Activated CD8-positive, alpha-beta memory T cell treated with anti-CD3 and anti-CD28 coated beads, Interleukin-2, amount 50 U/mL, for 48 hours (primary cell): ENCODE results near the gene CETP.
"Not testable (repeated sequence)": the region's sequence is repeated elsewhere in the genome, so short reads cannot be mapped to it uniquely, and the experiment has no call there.

ENCODE experiments used
- DNase-seq: peaks from one replicate; pipeline ENCODE4 v3.0.0-alpha.2; 2020

CETP gene

DNA sequence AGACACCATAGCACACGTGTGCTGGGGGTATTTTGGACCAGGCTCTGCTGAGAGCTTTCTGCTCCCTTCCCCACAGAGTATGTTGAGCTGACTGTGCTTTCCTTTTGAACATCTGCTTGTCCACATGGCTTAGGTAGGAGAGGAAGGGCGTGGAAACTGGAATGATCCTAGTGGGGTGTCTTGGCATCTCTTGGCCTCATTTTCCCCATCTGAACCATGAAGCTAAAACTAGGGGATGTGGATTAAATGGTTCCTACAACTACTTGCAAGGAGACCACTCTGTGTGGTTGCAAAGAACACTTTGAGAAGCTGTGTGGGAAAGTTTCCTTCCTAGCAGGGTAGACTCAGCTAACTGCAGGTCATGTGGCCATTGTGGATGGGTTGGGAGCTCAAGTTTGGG is 20.9 kb downstream of the CETP start:
- no peak for DNase-seq

- DNase-seq: no peak
These were observed 21.5 kb downstream of the CETP start for GRCh38 chr16:56983211-56983751.

- DNase-seq: no peak
These were observed 22.9 kb downstream of the CETP start for GRCh38 chr16:56984639-56985038.

DNA sequence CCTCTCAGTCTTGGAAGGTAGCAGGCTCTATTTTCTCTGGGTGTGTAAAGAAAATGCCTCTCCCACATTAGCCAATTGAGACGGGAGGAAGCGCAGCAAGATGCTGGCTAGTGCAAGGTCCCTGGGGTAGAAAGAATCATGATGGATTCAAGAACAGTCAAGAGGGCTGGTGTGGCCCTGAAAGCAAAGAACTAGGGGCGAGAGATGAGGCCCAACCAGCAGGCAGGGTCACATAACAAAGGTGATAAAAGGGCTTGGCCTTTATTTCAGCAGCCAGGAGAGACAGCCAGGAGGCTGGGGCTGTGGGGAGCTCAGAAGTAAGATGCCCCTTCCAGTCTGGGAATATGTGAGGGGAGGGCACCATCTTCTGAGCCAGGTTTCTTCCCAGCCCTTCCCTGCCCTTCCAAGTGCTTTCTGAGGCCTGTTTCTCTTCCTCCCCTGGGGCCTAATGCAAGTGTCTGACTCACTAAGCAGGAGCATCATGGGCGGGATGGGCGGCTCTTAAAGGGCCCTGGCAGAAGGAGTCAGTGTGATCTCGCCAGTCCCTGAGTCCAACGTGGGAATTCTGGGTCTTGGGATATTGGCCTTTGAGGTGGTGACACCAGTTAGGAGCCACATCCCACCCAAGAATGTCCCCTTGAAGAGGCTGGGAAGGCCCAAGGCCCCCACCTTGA is 23.7 kb downstream of the CETP start:
- no peak for DNase-seq

GRCh38 chr16:56985962-56986360 is 24.2 kb downstream of the CETP start:
- DNase-seq: no peak

DNA sequence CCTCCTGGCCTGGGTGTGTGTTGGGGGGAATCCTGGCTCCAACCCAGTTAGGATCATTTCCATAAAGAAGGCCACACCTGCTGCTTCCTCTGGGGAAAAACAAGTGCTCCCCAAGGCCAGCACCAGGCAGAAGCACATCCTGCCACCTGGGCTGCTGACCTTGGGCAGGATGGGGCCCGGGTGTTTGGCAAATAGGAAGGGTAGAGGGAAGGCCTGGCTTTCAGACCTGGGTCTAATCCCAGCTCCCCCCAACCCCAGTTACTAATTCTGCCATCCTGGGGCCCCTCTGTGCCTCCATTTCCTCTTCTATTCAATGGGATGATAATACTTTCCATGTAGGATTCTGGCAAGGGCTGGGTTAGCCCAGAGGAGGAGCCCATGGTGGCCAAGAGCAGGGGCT is 24.6 kb downstream of the CETP start:
- DNase-seq: no peak

DNA sequence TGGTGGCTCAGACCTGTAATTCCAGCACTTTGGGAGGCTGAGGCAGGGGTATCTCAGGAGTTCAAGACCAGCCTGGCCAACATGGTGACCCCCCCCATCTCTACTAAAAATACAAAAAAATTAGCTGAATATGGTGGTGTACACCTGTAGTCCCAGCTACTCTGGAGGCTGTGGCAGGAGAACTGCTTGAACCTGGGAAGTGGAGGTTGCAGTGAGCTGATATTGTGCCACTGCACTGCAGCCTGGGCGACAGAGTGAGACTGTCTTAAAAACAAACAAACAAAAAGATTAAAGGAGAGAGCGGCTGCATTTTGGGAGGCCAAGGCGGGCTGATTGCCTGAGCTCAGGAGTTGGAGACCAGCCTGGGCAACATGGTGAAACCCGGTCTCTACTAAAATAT is 25.2 kb downstream of the CETP start:
- DNase-seq: not testable (repeated sequence)

- no peak for DNase-seq
These were observed 25.9 kb downstream of the CETP start for GRCh38 chr16:56987692-56988091.

GRCh38 chr16:56988161-56988947 is 26.6 kb downstream of the CETP start:
- DNase-seq: no peak

DNA sequence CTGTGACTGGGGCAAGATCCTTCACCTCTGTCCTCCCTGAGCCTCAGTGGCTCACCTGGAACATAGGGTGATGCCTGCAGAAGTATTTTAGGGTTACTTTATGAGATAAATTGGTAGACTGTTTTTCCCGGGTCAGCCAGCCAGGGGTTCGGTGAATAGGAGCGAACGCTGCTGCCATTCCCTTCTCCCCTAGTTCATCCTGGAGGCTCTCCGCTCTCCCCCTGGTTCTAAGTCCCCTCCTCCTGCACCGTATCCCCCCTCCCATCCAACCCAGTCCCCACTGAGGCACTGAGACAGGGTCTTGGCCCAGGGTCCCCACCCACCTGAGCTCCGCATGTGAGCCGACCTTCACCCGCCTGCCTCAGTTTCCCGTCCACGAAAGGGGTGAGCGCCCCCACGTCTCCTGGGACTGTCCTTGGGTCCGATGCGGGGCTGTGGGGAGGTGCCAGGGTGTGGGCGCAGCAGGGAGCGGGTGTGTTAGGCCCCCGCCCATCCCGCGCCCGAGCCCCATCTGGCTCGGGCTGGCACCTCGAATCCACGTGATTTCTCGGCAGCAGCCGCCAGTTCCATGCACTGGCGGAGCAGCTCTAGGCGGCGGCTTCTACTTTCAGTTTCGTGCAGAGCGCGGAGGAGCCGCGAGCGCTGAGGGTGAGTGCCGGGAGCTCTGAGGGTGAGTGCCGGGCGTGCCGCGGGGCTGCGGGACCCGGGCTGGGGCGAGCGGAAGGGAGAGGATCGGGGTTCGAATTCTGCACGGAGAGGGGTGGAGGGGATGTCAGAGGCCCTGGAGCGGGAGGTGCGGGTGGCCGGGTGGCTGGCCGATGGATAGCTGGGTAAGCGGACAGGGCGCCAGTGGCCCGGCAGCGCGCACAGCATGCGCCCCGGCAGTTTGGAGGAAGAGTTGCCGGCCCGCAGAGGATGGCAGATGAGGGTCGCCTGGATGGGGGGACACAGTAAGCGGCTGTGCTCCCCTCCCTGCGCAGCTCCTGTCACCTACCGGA is 27.5 kb downstream of the CETP start, which contains the start of gene NLRC5:
Gene NLRC5, plus strand, starts transcription at position 610 of the 998 bp plus-strand sequence. CDS start 31,156 bp downstream, outside the sequence.
- peak; percentile 97 for DNase-seq

DNA sequence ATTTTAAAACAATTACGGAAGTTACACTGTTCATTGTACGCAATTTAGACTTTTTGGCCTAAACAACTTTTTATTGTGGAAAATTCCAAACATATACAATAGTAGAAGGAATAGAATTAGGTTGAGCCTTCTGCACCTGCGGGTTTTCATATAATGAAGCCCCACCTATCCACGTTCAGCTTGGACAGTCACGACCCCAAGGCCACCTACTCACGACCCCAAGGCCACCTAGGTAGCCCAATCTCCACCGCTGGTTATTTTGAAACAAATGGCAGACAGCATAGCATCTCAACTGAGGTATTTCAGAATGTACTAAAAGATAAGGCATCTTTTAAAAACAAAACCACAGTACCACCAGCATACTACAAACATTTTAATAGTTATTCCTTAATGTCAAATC is 28.2 kb downstream of the CETP start:
- no peak for DNase-seq

- DNase-seq: no peak
These were observed 28.9 kb downstream of the CETP start for GRCh38 chr16:56990407-56991286.

DNA sequence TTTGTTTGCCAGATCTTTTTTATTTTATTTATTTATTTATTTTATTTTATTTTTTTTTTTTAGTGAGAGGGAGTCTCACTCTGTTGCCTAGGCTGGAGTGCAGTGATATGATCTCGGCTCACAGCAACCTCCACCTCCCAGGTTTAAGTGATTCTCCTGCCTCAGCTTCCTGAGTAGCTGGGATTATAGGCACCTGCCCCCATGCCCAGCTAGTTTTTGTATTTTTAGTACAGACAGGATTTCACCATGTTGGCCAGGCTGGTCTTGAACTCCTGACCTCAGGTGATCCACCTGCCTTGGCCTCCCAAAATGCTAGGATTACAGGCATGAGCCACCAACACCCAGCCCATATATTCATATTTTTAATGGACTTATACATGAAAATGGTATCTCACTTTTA is 30.7 kb downstream of the CETP start:
- DNase-seq: not testable (repeated sequence)

- no peak for DNase-seq
These were observed 31.5 kb downstream of the CETP start for GRCh38 chr16:56993204-56993603.

GRCh38 chr16:56994311-56994710 is 32.6 kb downstream of the CETP start:
- no peak for DNase-seq

- DNase-seq: no peak
These were observed 33.5 kb downstream of the CETP start for GRCh38 chr16:56995136-56995805.

- DNase-seq: no peak
These were observed 35.5 kb downstream of the CETP start for GRCh38 chr16:56997264-56997663.

GRCh38 chr16:56997931-56998330 is 36.2 kb downstream of the CETP start:
- no peak for DNase-seq

DNA sequence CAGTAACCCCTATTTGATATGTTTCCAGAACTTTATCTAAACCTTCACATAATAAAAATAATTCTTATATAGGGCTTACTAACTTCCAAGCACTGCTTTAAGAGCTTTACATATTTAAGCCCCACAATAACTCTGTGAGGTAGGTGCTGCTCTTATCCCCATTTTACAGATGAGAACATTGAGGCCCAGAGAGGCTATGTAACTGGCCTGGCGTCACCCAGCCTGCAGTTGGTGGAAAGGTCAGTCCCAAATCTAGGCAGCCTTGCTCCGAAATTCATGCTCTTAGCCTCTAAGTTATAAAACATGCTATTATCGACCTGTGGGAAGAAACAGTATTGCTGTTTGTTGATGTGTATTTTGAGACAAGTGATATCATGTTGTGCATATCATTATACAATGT is 36.6 kb downstream of the CETP start:
- no peak for DNase-seq

GRCh38 chr16:56998861-56999260 is 37.1 kb downstream of the CETP start:
- no peak for DNase-seq
